ENCODE results near the gene ANKRD29.

DNA sequence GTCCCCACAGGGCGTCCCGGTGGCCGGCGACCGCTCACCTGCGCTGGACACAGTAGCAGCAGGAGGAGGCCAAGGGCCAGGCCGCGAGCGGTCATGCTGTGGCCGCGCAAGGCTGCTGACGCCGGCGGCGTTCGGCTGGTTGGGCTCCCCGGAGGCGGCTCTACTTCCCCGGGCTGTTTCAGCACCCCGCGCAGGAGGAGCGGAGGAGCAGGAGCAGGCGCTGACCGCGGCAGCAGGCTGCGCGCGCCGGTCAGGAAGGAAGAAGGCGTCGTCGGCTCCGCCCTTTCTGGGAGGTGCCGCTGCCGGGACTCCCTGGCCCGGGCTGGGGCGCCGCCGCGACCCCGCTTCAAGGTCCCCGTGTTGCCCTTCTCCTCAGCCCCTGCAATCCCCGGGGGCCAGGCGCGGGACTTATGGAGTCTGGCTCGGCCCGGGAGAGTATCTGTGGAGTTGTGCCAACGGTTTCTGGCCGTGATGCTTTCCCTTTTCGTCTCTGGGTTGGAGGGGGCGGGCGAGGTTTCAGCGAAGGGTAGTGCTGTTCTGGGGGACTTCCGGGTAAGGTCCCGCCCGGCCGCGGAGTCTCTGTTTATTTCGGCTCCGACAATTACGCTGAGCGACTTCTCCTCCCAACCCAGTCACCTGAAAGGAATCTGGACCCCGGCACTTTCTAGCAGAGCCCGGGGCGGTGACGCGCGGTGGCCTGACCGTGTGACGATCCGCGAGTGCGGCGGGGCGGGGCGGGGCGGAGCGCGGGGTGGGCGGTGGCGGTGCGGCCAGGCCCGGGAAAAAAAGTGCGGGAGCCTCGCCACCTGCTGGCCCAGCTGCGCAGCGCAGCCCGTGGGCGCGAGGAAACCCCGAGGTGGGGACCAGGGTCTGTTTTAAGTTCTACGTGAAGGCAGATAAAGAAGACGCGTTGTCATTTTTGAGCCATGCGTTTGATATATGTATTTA is 76.2 kb downstream of the ANKRD29 start, which contains the start of gene NPC1:
- TF ChIP-seq, protein P1, sequence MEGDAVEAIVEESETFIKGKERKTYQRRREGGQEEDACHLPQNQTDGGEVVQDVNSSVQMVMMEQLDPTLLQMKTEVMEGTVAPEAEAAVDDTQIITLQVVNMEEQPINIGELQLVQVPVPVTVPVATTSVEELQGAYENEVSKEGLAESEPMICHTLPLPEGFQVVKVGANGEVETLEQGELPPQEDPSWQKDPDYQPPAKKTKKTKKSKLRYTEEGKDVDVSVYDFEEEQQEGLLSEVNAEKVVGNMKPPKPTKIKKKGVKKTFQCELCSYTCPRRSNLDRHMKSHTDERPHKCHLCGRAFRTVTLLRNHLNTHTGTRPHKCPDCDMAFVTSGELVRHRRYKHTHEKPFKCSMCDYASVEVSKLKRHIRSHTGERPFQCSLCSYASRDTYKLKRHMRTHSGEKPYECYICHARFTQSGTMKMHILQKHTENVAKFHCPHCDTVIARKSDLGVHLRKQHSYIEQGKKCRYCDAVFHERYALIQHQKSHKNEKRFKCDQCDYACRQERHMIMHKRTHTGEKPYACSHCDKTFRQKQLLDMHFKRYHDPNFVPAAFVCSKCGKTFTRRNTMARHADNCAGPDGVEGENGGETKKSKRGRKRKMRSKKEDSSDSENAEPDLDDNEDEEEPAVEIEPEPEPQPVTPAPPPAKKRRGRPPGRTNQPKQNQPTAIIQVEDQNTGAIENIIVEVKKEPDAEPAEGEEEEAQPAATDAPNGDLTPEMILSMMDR (conservative IDR thresholded peaks at IDR 0.05; ENCODE audit: low read depth in 2 of 2): peak; percentile 54 to 72
- TF ChIP-seq POLR2AphosphoS5 (IDR thresholded peaks at IDR 0.05; ENCODE audit: low read depth) (peak; percentile 77), STAT1 (IDR thresholded peaks at IDR 0.05; ENCODE audit: unreplicated experiment) (no peak), JUNB (IDR thresholded peaks at IDR 0.05; ENCODE audit: unreplicated experiment) (no peak), EZH2 (IDR thresholded peaks at IDR 0.05; ENCODE audit: low read depth, unreplicated experiment) (no peak), ZNF114 (CRISPR knock-in tag; IDR thresholded peaks at IDR 0.05) (no peak)
- TF ChIP-seq, protein P2, sequence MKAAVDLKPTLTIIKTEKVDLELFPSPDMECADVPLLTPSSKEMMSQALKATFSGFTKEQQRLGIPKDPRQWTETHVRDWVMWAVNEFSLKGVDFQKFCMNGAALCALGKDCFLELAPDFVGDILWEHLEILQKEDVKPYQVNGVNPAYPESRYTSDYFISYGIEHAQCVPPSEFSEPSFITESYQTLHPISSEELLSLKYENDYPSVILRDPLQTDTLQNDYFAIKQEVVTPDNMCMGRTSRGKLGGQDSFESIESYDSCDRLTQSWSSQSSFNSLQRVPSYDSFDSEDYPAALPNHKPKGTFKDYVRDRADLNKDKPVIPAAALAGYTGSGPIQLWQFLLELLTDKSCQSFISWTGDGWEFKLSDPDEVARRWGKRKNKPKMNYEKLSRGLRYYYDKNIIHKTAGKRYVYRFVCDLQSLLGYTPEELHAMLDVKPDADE (IDR thresholded peaks at IDR 0.05): no peak
